GM12878 (cell line): Measurements from ENCODE around the gene MRNIP. TPM values are rescaled to one million over a fixed set of nuclear protein-coding genes. Genes with fewer than 3 reads are reported as not detected.

ENCODE experiments used
- ATAC-seq: fragments of 200-7000 bp; cut with Tn5 transposase; 3 replicates; pipeline ENCODE4 v1.9.1; 2020; ENCODE audit warnings: mild to moderate bottlenecking, moderate library complexity
- BruUV-seq: library from RNA; stranded (reverse); fragments of 400-500 nt; replicated peaks from 2 replicates; lab custom pipeline; 2021; lab: Mats Ljungman, UMichigan
- CTCF ChIA-PET: fragments of 300-600 bp; sonication (Branson Sonifier 250); formaldehyde crosslinking; extraction: SDS; loops from one replicate; lab custom pipeline; 2021; ENCODE audit warnings: inconsistent platforms; lab: Yijun Ruan, JAX
- POLR2A ChIA-PET: fragments of 350-600 bp; formaldehyde crosslinking; extraction: SDS; loops from one replicate; lab custom pipeline; 2021; ENCODE audit warnings: inconsistent platforms; lab: Charles Lee
- RAD21 ChIA-PET: fragments of 300-600 bp; sonication (Branson Sonifier 250); formaldehyde crosslinking; loops from one replicate; lab custom pipeline; 2023; ENCODE audit warnings: antibody characterized with exemption; ENCODE audit not compliant: unreplicated experiment; lab: Charles Lee
- SMC1A ChIA-PET: fragments of 300-600 bp; sonication (Branson Sonifier 250); formaldehyde crosslinking; loops from one replicate; lab custom pipeline; 2023; ENCODE audit not compliant: unreplicated experiment, uncharacterized antibody; lab: Charles Lee
- DNase-seq: peaks from one replicate; pipeline ENCODE4 v3.0.0-alpha.2; 2011; ENCODE audit warnings: low read depth, low spot score
- FAIRE-seq: peaks from 3 replicates; lab custom pipeline; 2011; peaks lifted over from hg19 to GRCh38; lab: Jason Lieb, UNC
- H2AFZ ChIP-seq: 2 replicates; pipeline ENCODE4 v1.6.0; 2011; ENCODE audit warnings: low read depth, low read length, control low read depth; ENCODE audit not compliant: control insufficient read depth
- H3K27ac ChIP-seq: 2 replicates; pipeline ENCODE4 v1.5.1; 2011; ENCODE audit warnings: control low read depth; ENCODE audit not compliant: control insufficient read depth, insufficient read depth
- H3K27me3 ChIP-seq, 2 experiments: replicated peaks in 1 of 2; 2 replicates each; pipeline versions ENCODE4 v1.6.0 to v1.6.1; 2011; ENCODE audit warnings: low read length in 1 of 2; ENCODE audit not compliant: control insufficient read depth in 2 of 2, insufficient read depth in 2 of 2
- H3K36me3 ChIP-seq, 2 experiments: 2 replicates each; pipeline ENCODE4 v1.5.1; 2011; ENCODE audit warnings: low read length in 1 of 2; ENCODE audit not compliant: control insufficient read depth in 2 of 2, insufficient read depth in 2 of 2
- H3K4me1 ChIP-seq: 2 replicates; pipeline ENCODE4 v1.6.1; 2011; ENCODE audit warnings: mild to moderate bottlenecking, low read length, moderate library complexity, mixed read lengths; ENCODE audit not compliant: control insufficient read depth, insufficient read depth
- H3K4me2 ChIP-seq: 2 replicates; pipeline ENCODE4 v1.6.0; 2011; ENCODE audit warnings: control low read depth; ENCODE audit not compliant: control insufficient read depth, insufficient read depth
- H3K4me3 ChIP-seq: fragments of 200-600 bp; sonication (generic); 2 replicates; pipeline ENCODE4 v1.5.1; 2016
- H3K79me2 ChIP-seq: 2 replicates; pipeline ENCODE4 v1.6.0; 2011; ENCODE audit warnings: low read length; ENCODE audit not compliant: control insufficient read depth, insufficient read depth
- H3K9ac ChIP-seq: 2 replicates; pipeline ENCODE4 v1.8.0; 2011; ENCODE audit warnings: low read length, control low read depth, mixed read lengths; ENCODE audit not compliant: control insufficient read depth, insufficient read depth
- H3K9me3 ChIP-seq: replicated peaks from 3 replicates; pipeline ENCODE4 v1.5.1; 2011; ENCODE audit warnings: mild to moderate bottlenecking, low read length; ENCODE audit not compliant: control insufficient read depth, insufficient read depth
- H4K20me1 ChIP-seq: 2 replicates; pipeline ENCODE4 v1.6.0; 2011; ENCODE audit not compliant: control insufficient read depth, insufficient read depth
- CBX5 ChIP-seq: sonication (generic); IDR thresholded peaks from 2 replicates; pipeline ENCODE4 v1.6.1; 2016; ENCODE audit warnings: low read depth, moderate library complexity, mild to moderate bottlenecking, inconsistent platforms
- LARP7 ChIP-seq: fragments of 450-650 bp; IDR thresholded peaks from 2 replicates; pipeline ENCODE4 v1.6.1; 2017; ENCODE audit warnings: mild to moderate bottlenecking
- POLR2A ChIP-seq: IDR thresholded peaks from 2 replicates; pipeline ENCODE4 v1.6.1; 2011; ENCODE audit warnings: low read depth, mild to moderate bottlenecking, low read length
- POLR2AphosphoS5 ChIP-seq: IDR thresholded peaks from 2 replicates; pipeline ENCODE4 v1.6.1; 2011; ENCODE audit warnings: mild to moderate bottlenecking, low read length, inconsistent platforms
- SREBF2 ChIP-seq: IDR thresholded peaks from 2 replicates; pipeline ENCODE4 v1.6.1; 2012; ENCODE audit warnings: mild to moderate bottlenecking, low read length
- TCF12 ChIP-seq: IDR thresholded peaks from 2 replicates; pipeline ENCODE4 v1.6.1; 2011; ENCODE audit warnings: low read depth, mild to moderate bottlenecking, low read length
- ZNF24 ChIP-seq: fragments of 450-650 bp; IDR thresholded peaks from 2 replicates; pipeline ENCODE4 v1.6.1; 2017; ENCODE audit warnings: antibody characterized with exemption, mild to moderate bottlenecking
- WGBS: methylation state at CpG from one replicate; pipeline ENCODE4 v1.1.6; 2016; ENCODE audit warnings: low lambda C conversion rate; ENCODE audit not compliant: insufficient replicate concordance, insufficient coverage; ENCODE audit errors: missing lambda C conversion rate; 5-methylcytosine and 5-hydroxymethylcytosine counted together
- in situ Hi-C: fragments of 300-500 bp; cut with MboI; formaldehyde crosslinking; loops from 9 replicates; pipeline ENCODE4 v1.14.3; 2018; ENCODE audit warnings: mixed read lengths
- intact Hi-C: fragments of 100-400 bp; cut with micrococcal nuclease; formaldehyde crosslinking; loops from one replicate; pipeline ENCODE4 v1.14.2; 2022; ENCODE audit not compliant: unreplicated experiment
- polyA plus RNA-seq, 11 experiments: library from polyadenylated mRNA; depleted of rRNA in 4 of 11; unstranded in 6 of 11; stranded (reverse) in 5 of 11; fragments of >200 nt; fragmentation: Nextera tagmentation in 4 of 11; fragmentation: Illumina TruSeq in 1 of 11; extraction: Ambion mirVana in 4 of 11; extraction: Trizol in 1 of 11; gene quantifications; 1 replicate in 1 of 11; 2 replicates in 10 of 11; pipeline versions ENCODE4 v1.2.1 to v1.2.3, GENCODE V29; 2011 to 2016; ENCODE audit warnings: inconsistent platforms in 2 of 11, missing spikeins in 2 of 11, low read depth in 1 of 11
- total RNA-seq, 4 experiments: library from RNA; depleted of rRNA in 3 of 4; stranded (reverse); fragments of >200 nt in 3 of 4; fragmentation: Illumina TruSeq in 1 of 4; extraction: Trizol in 1 of 4; gene quantifications; 2 replicates each; pipeline versions ENCODE4 v1.2.1 to v1.2.3, GENCODE V29; 2013 to 2021
- TF ChIP-seq, protein P1 (sequence below): fragments of 450-650 bp; IDR thresholded peaks from 2 replicates; pipeline ENCODE4 v1.6.1; 2017; ENCODE audit warnings: mild to moderate bottlenecking, moderate library complexity

The MRNIP gene
- total and polyA plus RNA-seq, 10 of the 15 experiments (the other 5 are each of a cell fraction or from before 2014, with no cell fraction given) = 2.4 to 30.4 (median 13.1) TPM

- ChIA-PET RAD21 (interaction anchor here (1.0 kb wide), 1 partner anchor 70 kb away, joined by 3 read pairs; no protein-coding TSS in a partner anchor), POLR2A (interaction anchor here (0.8 kb wide), 1 partner anchor 13 kb away, joined by 3 read pairs; the partner anchor contains the start of gene SQSTM1), CTCF (no interaction called here), SMC1A (interaction anchor here (1.2 kb wide), 1 partner anchor 11 kb away, joined by 3 read pairs; no protein-coding TSS in a partner anchor)
- Histone ChIP-seq H3K4me1 (peaks cover 9% of the 10 kb centered on the region), H3K9me3 (no peaks in the 10 kb centered on the region), H3K79me2 (no peaks in the 10 kb centered on the region), H3K27ac (no peak overlapping the region), H3K4me2 (no peak overlapping the region), H2AFZ (no peak overlapping the region), H4K20me1 (no peaks in the 10 kb centered on the region), H3K4me3 (no peak overlapping the region), H3K27me3 (no peaks in the 10 kb centered on the region), H3K36me3 (peaks cover 30 to 38% of the 10 kb centered on the region in 2 experiments), H3K9ac (no peak overlapping the region)
- no peak for ATAC-seq
- 88% methylated on average over 23 of the region's 23 CpGs for WGBS
- DNase-seq = no peak
- intact Hi-C loops (no loop called here), in situ Hi-C loops (no loop called here)
- no peak for FAIRE-seq
- no peak for TF ChIP-seq SREBF2
- no peak for TF ChIP-seq TCF12
- TF ChIP-seq ZNF24 = no peak
- TF ChIP-seq POLR2AphosphoS5 = peak; percentile 68; the same call in 1 of the 2 replicates
- TF ChIP-seq POLR2A = peak; percentile 60
- BruUV-seq = no TSS peak
These were observed 25.4 kb downstream of the MRNIP start for GRCh38 chr5:179833056-179833708.

- Histone ChIP-seq H3K9me3 (no peaks in the 10 kb centered on the region), H3K4me2 (no peak overlapping the region), H3K79me2 (no peaks in the 10 kb centered on the region), H4K20me1 (no peaks in the 10 kb centered on the region), H2AFZ (no peak overlapping the region), H3K27ac (no peak overlapping the region), H3K4me3 (no peak overlapping the region), H3K27me3 (no peaks in the 10 kb centered on the region), H3K36me3 (peaks cover 24 to 42% of the 10 kb centered on the region in 2 experiments), H3K4me1 (peaks cover 9% of the 10 kb centered on the region), H3K9ac (no peak overlapping the region)
- BruUV-seq = no TSS peak
- CTCF ChIA-PET = no interaction called here
- in situ Hi-C loops (no loop called here), intact Hi-C loops (no loop called here)
- no peak for FAIRE-seq
- peak; percentile 58 for TF ChIP-seq POLR2A
- TF ChIP-seq POLR2AphosphoS5 = peak; percentile 42
- no peak for TF ChIP-seq CBX5
- TF ChIP-seq, protein P1, sequence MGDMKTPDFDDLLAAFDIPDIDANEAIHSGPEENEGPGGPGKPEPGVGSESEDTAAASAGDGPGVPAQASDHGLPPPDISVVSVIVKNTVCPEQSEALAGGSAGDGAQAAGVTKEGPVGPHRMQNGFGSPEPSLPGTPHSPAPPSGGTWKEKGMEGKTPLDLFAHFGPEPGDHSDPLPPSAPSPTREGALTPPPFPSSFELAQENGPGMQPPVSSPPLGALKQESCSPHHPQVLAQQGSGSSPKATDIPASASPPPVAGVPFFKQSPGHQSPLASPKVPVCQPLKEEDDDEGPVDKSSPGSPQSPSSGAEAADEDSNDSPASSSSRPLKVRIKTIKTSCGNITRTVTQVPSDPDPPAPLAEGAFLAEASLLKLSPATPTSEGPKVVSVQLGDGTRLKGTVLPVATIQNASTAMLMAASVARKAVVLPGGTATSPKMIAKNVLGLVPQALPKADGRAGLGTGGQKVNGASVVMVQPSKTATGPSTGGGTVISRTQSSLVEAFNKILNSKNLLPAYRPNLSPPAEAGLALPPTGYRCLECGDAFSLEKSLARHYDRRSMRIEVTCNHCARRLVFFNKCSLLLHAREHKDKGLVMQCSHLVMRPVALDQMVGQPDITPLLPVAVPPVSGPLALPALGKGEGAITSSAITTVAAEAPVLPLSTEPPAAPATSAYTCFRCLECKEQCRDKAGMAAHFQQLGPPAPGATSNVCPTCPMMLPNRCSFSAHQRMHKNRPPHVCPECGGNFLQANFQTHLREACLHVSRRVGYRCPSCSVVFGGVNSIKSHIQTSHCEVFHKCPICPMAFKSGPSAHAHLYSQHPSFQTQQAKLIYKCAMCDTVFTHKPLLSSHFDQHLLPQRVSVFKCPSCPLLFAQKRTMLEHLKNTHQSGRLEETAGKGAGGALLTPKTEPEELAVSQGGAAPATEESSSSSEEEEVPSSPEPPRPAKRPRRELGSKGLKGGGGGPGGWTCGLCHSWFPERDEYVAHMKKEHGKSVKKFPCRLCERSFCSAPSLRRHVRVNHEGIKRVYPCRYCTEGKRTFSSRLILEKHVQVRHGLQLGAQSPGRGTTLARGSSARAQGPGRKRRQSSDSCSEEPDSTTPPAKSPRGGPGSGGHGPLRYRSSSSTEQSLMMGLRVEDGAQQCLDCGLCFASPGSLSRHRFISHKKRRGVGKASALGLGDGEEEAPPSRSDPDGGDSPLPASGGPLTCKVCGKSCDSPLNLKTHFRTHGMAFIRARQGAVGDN = no peak
- TF ChIP-seq LARP7 = no peak
- ATAC-seq = no peak
- SMC1A ChIA-PET = no interaction called here
- RAD21 ChIA-PET = interaction anchor here (1.0 kb wide), 1 partner anchor 69 kb away, joined by 3 read pairs; no protein-coding TSS in a partner anchor
- WGBS = 91% methylated on average over 19 of the region's 20 CpGs
- DNase-seq = no peak
- POLR2A ChIA-PET = interaction anchor here (0.5 to 0.8 kb wide), 2 partner anchors 12 to 15 kb away, joined by 3 to 6 read pairs; partner anchors contain the start of gene SQSTM1
These were observed 26.4 kb downstream of the MRNIP start for GRCh38 chr5:179832039-179832745.
